HepG2 (cell line): ENCODE results near the gene ETS2. TPM values are rescaled to one million over a fixed set of nuclear protein-coding genes. Genes with fewer than 3 reads are reported as not detected.

Experiments used
- ARID4A ChIP-seq: sonication (generic); formaldehyde crosslinking; IDR thresholded peaks from 2 replicates; pipeline ENCODE4 v1.5.0; 2020; ENCODE audit warnings: mild to moderate bottlenecking, missing genetic modification reagents, borderline replicate concordance
- ARNTL ChIP-seq: sonication (generic); formaldehyde crosslinking; IDR thresholded peaks from 2 replicates; pipeline ENCODE4 v1.4.0; 2020; ENCODE audit warnings: mild to moderate bottlenecking, missing genetic modification reagents
- CBX1 ChIP-seq: IDR thresholded peaks from one replicate; pipeline ENCODE4 v1.6.1; 2016; ENCODE audit warnings: antibody characterized with exemption, low read depth
- CEBPG ChIP-seq: IDR thresholded peaks from 2 replicates; pipeline ENCODE4 v1.6.1; 2016
- HES4 ChIP-seq: sonication (generic); formaldehyde crosslinking; IDR thresholded peaks from 2 replicates; pipeline ENCODE4 v1.9.0; 2021; ENCODE audit warnings: mild to moderate bottlenecking, missing genetic modification reagents, borderline replicate concordance
- MAX ChIP-seq: IDR thresholded peaks from 2 replicates; pipeline ENCODE4 v1.6.1; 2012; ENCODE audit warnings: inconsistent platforms
- PRDM15 ChIP-seq: sonication (generic); formaldehyde crosslinking; IDR thresholded peaks from 2 replicates; pipeline ENCODE4 v1.4.0; 2020; ENCODE audit warnings: missing genetic modification reagents
- SNAPC2 ChIP-seq: sonication (generic); formaldehyde crosslinking; IDR thresholded peaks from 2 replicates; pipeline ENCODE4 v1.8.1; 2022; ENCODE audit warnings: mild to moderate bottlenecking, missing genetic modification reagents
- SNRNP70 ChIP-seq: fragments of 200-400 bp; formaldehyde crosslinking; IDR thresholded peaks from 2 replicates; pipeline ENCODE4 v1.6.1; 2017; ENCODE audit warnings: mild to moderate bottlenecking, low read depth, low read length, moderate library complexity
- SRSF1 ChIP-seq: fragments of 200-400 bp; formaldehyde crosslinking; optimal IDR thresholded peaks from 2 replicates; pipeline ENCODE3; 2017; ENCODE audit warnings: mild to moderate bottlenecking, low read depth, low read length, moderate library complexity
- SRY ChIP-seq: sonication (generic); formaldehyde crosslinking; IDR thresholded peaks from 2 replicates; pipeline ENCODE4 v1.8.0; 2022; ENCODE audit warnings: mild to moderate bottlenecking, missing genetic modification reagents
- UBTF ChIP-seq: sonication (generic); formaldehyde crosslinking; IDR thresholded peaks from 2 replicates; pipeline ENCODE4 v1.4.0; 2020; ENCODE audit warnings: mild to moderate bottlenecking, missing genetic modification reagents
- ZBTB7A ChIP-seq: sonication (generic); formaldehyde crosslinking; IDR thresholded peaks from 2 replicates; pipeline ENCODE4 v1.8.0; 2022; ENCODE audit warnings: mild to moderate bottlenecking, missing genetic modification reagents
- ZNF652 ChIP-seq: IDR thresholded peaks from 2 replicates; pipeline ENCODE4 v1.6.1; 2016; ENCODE audit warnings: low read depth, borderline replicate concordance
- ZNF776 ChIP-seq: sonication (generic); formaldehyde crosslinking; IDR thresholded peaks from 2 replicates; pipeline ENCODE4 v1.4.0; 2020; ENCODE audit warnings: mild to moderate bottlenecking, missing genetic modification reagents
- ZXDC ChIP-seq: sonication (generic); formaldehyde crosslinking; IDR thresholded peaks from 2 replicates; pipeline ENCODE4 v1.5.0; 2020; ENCODE audit warnings: mild to moderate bottlenecking, missing genetic modification reagents
- polyA plus RNA-seq, 8 experiments: library from polyadenylated mRNA; depleted of rRNA in 3 of 8; stranded (reverse) in 7 of 8; unstranded in 1 of 8; fragments of >200 nt; fragmentation: Illumina TruSeq in 4 of 8; extraction: Trizol in 4 of 8; gene quantifications; 2 replicates each; pipeline versions ENCODE4 v1.2.1 to v1.2.3, GENCODE V29; 2011 to 2016; ENCODE audit warnings: low read depth in 4 of 8, missing spikeins in 1 of 8, mixed read lengths in 1 of 8; ENCODE audit not compliant: insufficient read depth in 1 of 8
- total RNA-seq, 5 experiments: library from RNA; depleted of rRNA; stranded (reverse); fragments of >200 nt; fragmentation: Illumina TruSeq; extraction: Trizol; gene quantifications; 2 replicates each; pipeline ENCODE4 v1.2.3, GENCODE V29; 2016; ENCODE audit warnings: low read depth in 1 of 5

The ETS2 gene
- total and polyA plus RNA-seq, 2 of the 13 experiments (the other 11 are each of a cell fraction or from before 2014, with no cell fraction given): 24.6 to 64.4 TPM

GRCh38 chr21:38787461-38788274, 18.1 kb upstream of the ETS2 start (continued):
- TF ChIP-seq UBTF (CRISPR knock-in tag): peak; percentile 57
- TF ChIP-seq CBX1: peak; percentile 63
- TF ChIP-seq ZNF776: no peak
- peak; percentile 61; the same call in 1 of the 2 replicates for TF ChIP-seq ARNTL (CRISPR knock-in tag)
- peak; percentile 93 for TF ChIP-seq CEBPG (CRISPR knock-in tag)
- 0 out of 2 replicates have a peak, but pooled peaks have one; percentile 16 for TF ChIP-seq PRDM15 (CRISPR knock-in tag)
- no peak for TF ChIP-seq ZXDC (CRISPR knock-in tag)
- no peak for TF ChIP-seq SNRNP70
- no peak for TF ChIP-seq ZNF652 (CRISPR knock-in tag)
- TF ChIP-seq ARID4A: peak; percentile 36; the same call in 1 of the 2 replicates
- peak; percentile 75; the same call in 1 of the 2 replicates for TF ChIP-seq ZBTB7A (CRISPR knock-in tag)
- TF ChIP-seq SNAPC2 (CRISPR knock-in tag): no peak
- TF ChIP-seq HES4 (CRISPR knock-in tag): no peak
- TF ChIP-seq MAX: peak; percentile 53
- no peak for TF ChIP-seq SRY
- TF ChIP-seq SRSF1: no peak
